OCI-LY7 (cell line): ENCODE measurements around the gene HPF1.

Source experiments
- CTCF ChIP-seq: fragments of 200-600 bp; sonication (generic); conservative IDR thresholded peaks from 2 replicates; pipeline ENCODE4 v1.5.1; 2014; ENCODE audit warnings: mild to moderate bottlenecking, antibody characterized with exemption, low read length, moderate library complexity, mixed read lengths
- EZH2phosphoT487 ChIP-seq: fragments of 200-600 bp; sonication (generic); IDR thresholded peaks from 2 replicates; pipeline ENCODE4 v1.6.1; 2018; ENCODE audit warnings: low read depth, borderline replicate concordance, mild to moderate bottlenecking, mixed run types, antibody characterized with exemption, low read length, moderate library complexity, mixed read lengths

GRCh38 chr4:169773889-169774288, 16.1 kb upstream of the HPF1 start:
- TF ChIP-seq EZH2phosphoT487 (no peak), CTCF (no peak)
